ENCODE measurements around the gene PIK3CB.

DNA sequence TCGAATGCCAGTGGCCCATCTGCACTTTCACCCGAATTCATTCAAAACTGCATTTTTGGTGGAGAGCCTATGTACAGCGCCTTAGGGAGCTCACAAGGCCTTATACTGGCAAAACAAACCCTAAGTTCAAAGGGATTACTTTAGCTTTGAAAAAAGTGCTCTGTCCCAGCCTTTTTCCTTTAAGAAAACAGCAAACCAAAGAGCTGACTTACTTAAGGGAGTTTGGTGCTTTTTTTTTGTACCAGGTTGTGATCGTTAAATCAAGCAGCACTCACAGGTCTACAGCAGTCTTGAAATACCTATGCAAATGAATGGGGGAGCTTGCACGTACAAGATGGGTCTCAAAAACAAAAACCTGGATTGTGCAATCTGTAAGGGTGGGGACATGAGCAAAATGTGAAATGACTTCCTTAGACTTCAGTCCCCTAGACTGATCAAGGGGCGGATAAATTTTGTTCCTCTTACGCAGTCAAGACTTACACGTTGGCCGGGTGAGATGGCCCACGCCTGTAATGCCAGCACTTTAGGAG lies 11.6 kb upstream of the PIK3CB start:
- TF ChIP-seq, protein P1, sequence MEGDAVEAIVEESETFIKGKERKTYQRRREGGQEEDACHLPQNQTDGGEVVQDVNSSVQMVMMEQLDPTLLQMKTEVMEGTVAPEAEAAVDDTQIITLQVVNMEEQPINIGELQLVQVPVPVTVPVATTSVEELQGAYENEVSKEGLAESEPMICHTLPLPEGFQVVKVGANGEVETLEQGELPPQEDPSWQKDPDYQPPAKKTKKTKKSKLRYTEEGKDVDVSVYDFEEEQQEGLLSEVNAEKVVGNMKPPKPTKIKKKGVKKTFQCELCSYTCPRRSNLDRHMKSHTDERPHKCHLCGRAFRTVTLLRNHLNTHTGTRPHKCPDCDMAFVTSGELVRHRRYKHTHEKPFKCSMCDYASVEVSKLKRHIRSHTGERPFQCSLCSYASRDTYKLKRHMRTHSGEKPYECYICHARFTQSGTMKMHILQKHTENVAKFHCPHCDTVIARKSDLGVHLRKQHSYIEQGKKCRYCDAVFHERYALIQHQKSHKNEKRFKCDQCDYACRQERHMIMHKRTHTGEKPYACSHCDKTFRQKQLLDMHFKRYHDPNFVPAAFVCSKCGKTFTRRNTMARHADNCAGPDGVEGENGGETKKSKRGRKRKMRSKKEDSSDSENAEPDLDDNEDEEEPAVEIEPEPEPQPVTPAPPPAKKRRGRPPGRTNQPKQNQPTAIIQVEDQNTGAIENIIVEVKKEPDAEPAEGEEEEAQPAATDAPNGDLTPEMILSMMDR (conservative IDR thresholded peaks at IDR 0.05 in 1 of 2, IDR thresholded peaks at IDR 0.05 in 1 of 2; ENCODE audit: extremely low read depth in 1 of 2, insufficient read depth in 1 of 2, low read depth in 1 of 2, low read length in 2 of 2): no peak
- no peak for TF ChIP-seq EZH2 (IDR thresholded peaks at IDR 0.05; ENCODE audit: borderline replicate concordance, low read length)
